Measurements from ENCODE around the gene CBLL1. TPM values are rescaled to one million over a fixed set of nuclear protein-coding genes. Genes with fewer than 3 reads are reported as not detected.

The CBLL1 gene
- total and polyA plus RNA-seq, 10 of the 15 experiments (the other 5 are each of a cell fraction or from before 2014, with no cell fraction given) = 7.2 to 40.1 (median 23.4) TPM

- ChIA-PET SMC1A (ENCODE audit: uncharacterized antibody, unreplicated experiment) (no interaction called here), POLR2A (no interaction called here), RAD21 (ENCODE audit: unreplicated experiment) (no interaction called here), CTCF (interaction anchor here (1.0 kb wide), 1 partner anchor 91 kb away, joined by 6 read pairs; no protein-coding TSS in a partner anchor)
- Histone ChIP-seq H3K36me3 (ENCODE audit: control insufficient read depth in 2 of 2, insufficient read depth in 2 of 2, low read length in 1 of 2) (no peaks in the 10 kb centered on the region), H3K27ac (ENCODE audit: control insufficient read depth, insufficient read depth) (no peak overlapping the region), H3K4me3 (no peak overlapping the region), H3K9ac (ENCODE audit: control insufficient read depth, insufficient read depth, low read length) (no peak overlapping the region), H3K4me2 (ENCODE audit: control insufficient read depth, insufficient read depth) (no peak overlapping the region), H3K9me3 (replicated peaks; ENCODE audit: control insufficient read depth, insufficient read depth, low read length) (no peaks in the 10 kb centered on the region), H3K79me2 (ENCODE audit: control insufficient read depth, insufficient read depth, low read length) (no peaks in the 10 kb centered on the region), H2AFZ (ENCODE audit: control insufficient read depth, low read depth, low read length) (no peak overlapping the region), H3K27me3 (replicated peaks in 1 of 2; ENCODE audit: control insufficient read depth in 2 of 2, insufficient read depth in 2 of 2, low read length in 1 of 2) (0 out of 4 replicates have a peak, but pooled peaks cover 2 to 4% of the 10 kb centered on the region in 2 experiments), H3K4me1 (ENCODE audit: control insufficient read depth, insufficient read depth, low read length) (no peaks in the 10 kb centered on the region), H4K20me1 (ENCODE audit: control insufficient read depth, insufficient read depth) (no peaks in the 10 kb centered on the region)
- TF ChIP-seq MYC (IDR thresholded peaks at IDR 0.05; ENCODE audit: insufficient read depth, insufficient read length, insufficient replicate concordance, low read length, severe bottlenecking) = no peak
- no peak for TF ChIP-seq ZNF217 (IDR thresholded peaks at IDR 0.05)
- TF ChIP-seq YY1 (IDR thresholded peaks at IDR 0.05; ENCODE audit: low read depth, low read length) = no peak
- TF ChIP-seq, protein P1, sequence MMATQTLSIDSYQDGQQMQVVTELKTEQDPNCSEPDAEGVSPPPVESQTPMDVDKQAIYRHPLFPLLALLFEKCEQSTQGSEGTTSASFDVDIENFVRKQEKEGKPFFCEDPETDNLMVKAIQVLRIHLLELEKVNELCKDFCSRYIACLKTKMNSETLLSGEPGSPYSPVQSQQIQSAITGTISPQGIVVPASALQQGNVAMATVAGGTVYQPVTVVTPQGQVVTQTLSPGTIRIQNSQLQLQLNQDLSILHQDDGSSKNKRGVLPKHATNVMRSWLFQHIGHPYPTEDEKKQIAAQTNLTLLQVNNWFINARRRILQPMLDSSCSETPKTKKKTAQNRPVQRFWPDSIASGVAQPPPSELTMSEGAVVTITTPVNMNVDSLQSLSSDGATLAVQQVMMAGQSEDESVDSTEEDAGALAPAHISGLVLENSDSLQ (IDR thresholded peaks at IDR 0.05) = no peak
- TF ChIP-seq NBN (IDR thresholded peaks at IDR 0.05) = no peak
- TF ChIP-seq POLR2AphosphoS2 (IDR thresholded peaks at IDR 0.05; ENCODE audit: low read depth, low read length) = no peak
- no peak for TF ChIP-seq ASH2L (IDR thresholded peaks at IDR 0.05; ENCODE audit: borderline replicate concordance, low read depth)
- no peak for TF ChIP-seq GABPA (IDR thresholded peaks at IDR 0.05; ENCODE audit: low read depth)
- no peak for TF ChIP-seq CBX3 (IDR thresholded peaks at IDR 0.05; ENCODE audit: borderline replicate concordance, low read depth)
- no peak for TF ChIP-seq TBL1XR1 (IDR thresholded peaks at IDR 0.05; ENCODE audit: low read depth, low read length)
- no peak for TF ChIP-seq RBBP5 (conservative IDR thresholded peaks at IDR 0.05)
- TF ChIP-seq NR2C1 (IDR thresholded peaks at IDR 0.05) = no peak
- TF ChIP-seq BCL11A (IDR thresholded peaks at IDR 0.05; ENCODE audit: low read depth, low read length) = no peak
- ATAC-seq = no peak
- FAIRE-seq = no peak
- in situ Hi-C loops (cut with MboI) = no loop called here
- no TSS peak for BruUV-seq (replicated peaks)
- intact Hi-C loops (cut with micrococcal nuclease; ENCODE audit: unreplicated experiment) = no loop called here
- 50% methylated on average over 1 of the region's 1 CpG for WGBS (ENCODE audit: insufficient coverage, insufficient replicate concordance, low lambda C conversion rate, missing lambda C conversion rate)
- no peak for DNase-seq (ENCODE audit: low read depth, low spot score)
Observed at GRCh38 chr7:107788216-107788615, 44.3 kb downstream of the CBLL1 start.
